Stimulated activated CD8-positive, alpha-beta memory T cell treated with anti-CD3 and anti-CD28 coated beads, Interleukin-12 subunit alpha, Interleukin-12 subunit beta, amount 100 ng/mL, for 4 hours (primary cell): ENCODE results near the gene ZIK1.

Source experiments
- DNase-seq: peaks from one replicate; pipeline ENCODE4 v3.0.0-alpha.2; 2020; ENCODE audit warnings: low read depth

Gene ZIK1

GRCh38 chr19:57611113-57611512 lies 27.2 kb downstream of the ZIK1 start:
- no peak for DNase-seq

GRCh38 chr19:57613941-57614743 lies 30.2 kb downstream of the ZIK1 start, which contains the start of gene ZNF134:
Gene ZNF134 (plus strand): TSS chr19:57614242. CDS start chr19:57619469, 5,227 bp downstream.
- peak; percentile 79 for DNase-seq

GRCh38 chr19:57615346-57615745 lies 31.4 kb downstream of the ZIK1 start:
- DNase-seq: no peak

- DNase-seq: no peak
Observed at GRCh38 chr19:57620673-57621348, 36.9 kb downstream of the ZIK1 start.

GRCh38 chr19:57623091-57623490 lies 39.1 kb downstream of the ZIK1 start:
- DNase-seq: no peak

GRCh38 chr19:57632987-57633831 lies 49.3 kb downstream of the ZIK1 start, which contains the start of gene ZNF211:
Gene ZNF211 (plus strand): TSS chr19:57633168. CDS start chr19:57633347, 179 bp downstream.
- DNase-seq: peak; percentile 77

- no peak for DNase-seq
Observed at GRCh38 chr19:57633832-57634131, 49.8 kb downstream of the ZIK1 start.

GRCh38 chr19:57637379-57637778 lies 53.4 kb downstream of the ZIK1 start:
- DNase-seq: no peak

GRCh38 chr19:57641715-57642234 lies 57.8 kb downstream of the ZIK1 start:
- no peak for DNase-seq

DNA sequence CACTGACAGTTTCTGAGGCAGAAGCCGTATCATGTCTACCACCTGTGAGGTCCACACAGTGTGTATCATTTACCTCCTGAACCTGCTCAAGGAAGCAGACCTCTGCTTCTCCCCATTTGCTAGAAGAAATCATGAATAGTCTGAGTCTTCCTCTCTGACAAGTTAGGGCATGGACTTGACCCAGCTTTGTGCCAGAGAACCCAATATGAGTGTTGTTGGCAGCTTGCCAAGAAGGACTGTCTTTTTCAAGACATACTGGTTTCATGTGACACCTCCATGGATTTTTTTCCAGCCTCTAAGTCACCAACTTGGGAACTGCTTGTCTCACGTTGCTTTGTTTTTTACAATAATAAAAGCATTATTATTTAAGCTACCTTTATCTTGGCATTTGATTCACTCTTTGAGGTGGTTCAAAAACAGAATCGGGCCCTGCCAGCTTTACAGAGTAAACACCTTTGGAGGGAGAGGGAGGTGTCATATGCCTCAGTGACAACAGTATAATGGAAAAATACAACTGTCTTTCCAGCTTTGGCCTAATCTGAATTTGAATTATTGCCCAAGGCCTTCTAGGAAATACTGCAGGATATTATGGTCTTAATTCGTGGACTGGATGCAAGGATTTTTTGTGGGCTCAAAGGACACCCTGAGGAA lies 58.6 kb downstream of the ZIK1 start:
- DNase-seq: no peak
